Dedifferentiated amniotic fluid mesenchymal stem cell (primary cell): ENCODE measurements around the gene MLXIPL.
"Not testable (repeated sequence)": the region's sequence is repeated elsewhere in the genome, so short reads cannot be mapped to it uniquely, and the experiment has no call there.

Experiments used
- DNase-seq: peaks from one replicate; pipeline ENCODE4 v3.0.0-alpha.2; 2016; ENCODE audit errors: extremely low spot score

Gene MLXIPL

GRCh38 chr7:73646785-73647724, 22.7 kb upstream of the MLXIPL start:
- no peak for DNase-seq

GRCh38 chr7:73645643-73646174, 21.4 kb upstream of the MLXIPL start:
- no peak for DNase-seq

DNA sequence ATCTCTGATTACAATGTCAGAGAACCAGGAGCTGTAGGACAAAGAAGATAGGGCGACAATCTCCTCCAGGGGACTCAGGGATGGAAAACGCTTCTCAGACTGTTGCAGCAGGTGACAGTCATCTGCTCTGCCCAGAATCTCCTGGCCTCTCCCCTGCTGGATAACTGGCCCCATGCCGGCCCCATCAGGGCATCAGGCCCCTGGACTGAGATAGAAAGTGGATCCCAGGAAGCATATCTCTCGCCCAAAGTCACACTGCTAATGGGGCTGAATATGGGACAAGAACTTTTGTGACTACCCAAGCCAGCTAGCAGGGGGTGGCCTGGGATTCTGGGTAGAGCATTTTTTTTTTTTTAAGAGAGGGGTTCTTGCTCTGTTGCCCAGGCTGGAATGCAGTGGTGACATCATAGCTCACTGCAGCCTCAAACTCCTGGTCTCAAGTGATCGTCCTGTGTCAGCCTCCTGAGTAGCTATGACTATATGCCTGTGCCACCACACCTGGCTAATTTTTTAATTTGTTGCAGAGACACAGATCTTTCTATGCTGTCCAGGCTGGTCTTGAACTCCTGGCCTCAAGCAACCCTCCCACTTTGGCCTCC, 20.5 kb upstream of the MLXIPL start:
- DNase-seq, result no peak

DNA sequence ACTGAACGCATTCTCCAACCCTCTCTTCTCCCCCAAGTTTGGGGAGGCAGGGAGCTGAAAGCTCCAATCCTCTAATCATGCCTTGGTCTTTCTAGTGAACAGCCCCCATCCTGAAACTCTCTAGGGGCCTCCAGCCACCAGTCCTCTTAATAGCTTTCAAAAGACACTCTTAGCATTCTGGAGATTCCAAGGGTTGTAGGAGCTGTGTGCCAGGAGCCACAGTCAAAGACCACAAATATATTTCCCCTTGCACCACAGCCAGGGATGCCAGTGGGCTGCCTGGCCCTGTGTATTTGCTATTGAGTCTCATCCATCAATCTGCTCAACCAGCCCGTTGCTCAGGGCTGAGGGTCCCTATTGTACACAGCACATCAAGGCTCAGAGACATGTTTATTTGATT, 18.5 kb upstream of the MLXIPL start:
- DNase-seq, result no peak

GRCh38 chr7:73638911-73639310, 14.6 kb upstream of the MLXIPL start:
- DNase-seq, result no peak

GRCh38 chr7:73635428-73636200, 11.3 kb upstream of the MLXIPL start:
- DNase-seq, result no peak

GRCh38 chr7:73633844-73634243, 9.5 kb upstream of the MLXIPL start:
- DNase-seq, result no peak

GRCh38 chr7:73633323-73633722, 9.0 kb upstream of the MLXIPL start:
- no peak for DNase-seq

DNA sequence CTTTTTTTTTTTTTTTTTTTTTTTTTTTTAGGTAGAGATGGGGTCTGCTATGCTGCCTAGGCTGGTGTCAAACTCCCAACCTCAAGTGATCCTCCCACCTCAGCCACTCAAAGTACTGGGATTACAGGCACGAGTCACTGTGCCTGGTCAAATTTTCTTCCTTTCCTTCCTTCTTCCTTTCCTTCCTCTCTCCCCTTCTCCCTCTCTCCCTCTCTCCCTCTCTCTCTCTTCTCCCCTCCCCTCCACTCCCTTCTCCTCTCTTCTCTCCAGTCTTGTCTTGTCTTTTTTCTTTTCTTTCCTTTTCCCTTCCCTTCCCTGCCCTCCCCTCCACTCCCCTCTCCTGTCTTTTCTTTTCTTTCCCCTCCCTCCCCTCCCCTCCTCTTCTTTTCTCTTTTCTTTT, 7.2 kb upstream of the MLXIPL start:
- no peak for DNase-seq

DNA sequence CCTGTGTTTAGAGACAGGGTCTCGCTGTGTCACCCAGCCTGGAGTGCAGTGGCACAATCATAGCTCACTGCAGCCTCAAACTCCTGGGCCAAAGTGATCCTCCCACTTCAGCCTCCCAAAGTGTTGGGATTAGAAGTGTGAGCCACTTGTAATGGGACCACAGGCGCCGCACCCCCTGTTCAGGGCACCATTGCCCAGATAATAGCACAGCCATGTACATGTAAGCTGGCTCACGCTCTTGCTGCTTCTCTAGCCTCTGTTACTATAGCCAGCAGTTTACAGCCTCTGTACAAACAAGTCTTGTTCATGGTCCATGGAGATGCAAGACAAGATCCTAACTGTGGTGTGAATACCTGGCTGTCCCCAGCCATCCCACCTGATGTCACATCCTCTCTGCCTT, 4.2 kb upstream of the MLXIPL start:
- DNase-seq, result no peak

DNA sequence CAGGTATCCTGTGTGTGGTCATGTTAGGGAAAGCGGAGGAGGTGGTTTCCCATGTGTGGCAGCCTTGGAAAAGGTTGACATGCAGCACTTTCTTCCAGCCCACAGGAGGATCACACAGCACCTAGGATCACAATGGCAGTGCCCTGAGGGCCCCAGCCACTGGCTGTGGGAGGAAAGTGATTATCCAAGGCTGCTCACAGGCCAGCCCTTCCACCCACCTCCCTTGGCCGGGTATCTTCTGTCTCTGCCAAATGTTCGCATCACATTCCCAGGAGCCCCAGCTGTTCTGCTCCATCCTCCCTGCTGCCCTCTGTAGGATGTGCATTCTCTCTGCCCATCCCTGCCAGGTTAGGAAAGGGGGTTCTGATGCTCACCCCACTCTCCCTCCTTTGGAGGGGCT, 2.5 kb upstream of the MLXIPL start:
- no peak for DNase-seq

GRCh38 chr7:73625276-73625675, 954 bp upstream of the MLXIPL start:
- no peak for DNase-seq

DNA sequence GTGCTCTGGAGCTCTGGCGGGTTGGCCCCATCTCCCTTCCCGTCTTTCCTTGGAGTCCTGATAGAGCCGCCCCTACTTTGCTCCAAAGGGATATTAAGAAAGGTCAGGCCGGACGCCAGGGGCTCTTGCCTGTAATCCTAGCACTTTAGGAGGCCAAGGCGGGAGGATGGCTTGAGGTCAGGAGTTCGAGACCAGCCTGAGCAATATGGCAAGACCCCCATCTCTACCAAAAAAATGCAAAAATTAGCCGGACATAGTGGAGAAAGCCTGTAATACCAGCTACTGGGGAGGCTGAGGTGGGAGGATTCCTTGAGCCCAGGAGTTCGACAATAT, 313 bp upstream of the MLXIPL start:
- no peak for DNase-seq

GRCh38 chr7:73622909-73623797, 1.2 kb downstream of the MLXIPL start:
- DNase-seq, result no peak

- DNase-seq, result no peak
Observed at GRCh38 chr7:73622527-73622908, 1.8 kb downstream of the MLXIPL start.

GRCh38 chr7:73621168-73622063, 2.9 kb downstream of the MLXIPL start:
- DNase-seq, result no peak

DNA sequence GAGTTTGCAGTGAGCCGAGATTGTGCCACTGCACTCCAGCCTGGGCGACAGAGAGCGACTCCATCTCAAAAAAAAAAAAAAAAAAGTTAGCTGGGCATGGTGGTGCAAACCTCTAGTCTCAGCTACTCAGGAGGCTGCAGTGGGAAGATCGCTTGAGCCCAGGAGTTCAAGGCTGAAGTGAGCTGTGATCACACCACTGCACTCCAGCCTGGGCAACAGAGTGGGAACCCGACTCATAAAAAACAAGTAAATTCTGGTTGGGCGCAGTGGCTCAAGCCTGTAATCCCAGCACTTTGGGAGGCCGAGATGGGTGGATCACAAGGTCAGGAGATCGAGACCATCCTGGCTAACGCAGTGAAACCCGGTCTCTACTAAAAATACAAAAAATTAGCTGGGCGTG, 4.9 kb downstream of the MLXIPL start:
- not testable (repeated sequence) for DNase-seq

DNA sequence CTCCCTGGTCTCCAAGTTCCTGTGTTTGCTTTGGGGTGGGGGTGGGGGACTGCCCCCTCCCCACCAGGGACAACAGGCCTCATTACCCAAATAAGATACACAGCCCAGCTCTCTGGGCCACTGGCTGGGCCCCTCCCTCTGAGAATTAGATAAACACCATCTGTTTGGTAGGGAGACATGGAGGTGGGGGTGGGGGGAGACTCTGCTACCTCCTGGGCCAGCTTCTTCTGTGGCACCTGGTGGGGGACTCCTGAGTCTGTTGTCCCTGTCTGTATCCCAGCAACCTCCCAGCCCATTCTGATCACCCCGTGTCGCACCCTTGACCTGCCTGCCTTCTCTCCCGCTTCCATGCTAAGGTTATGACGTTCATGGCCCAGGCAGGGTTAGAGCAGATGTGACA, 5.8 kb downstream of the MLXIPL start:
- DNase-seq, result no peak

GRCh38 chr7:73617520-73617919, 6.8 kb downstream of the MLXIPL start:
- not testable (repeated sequence) for DNase-seq

DNA sequence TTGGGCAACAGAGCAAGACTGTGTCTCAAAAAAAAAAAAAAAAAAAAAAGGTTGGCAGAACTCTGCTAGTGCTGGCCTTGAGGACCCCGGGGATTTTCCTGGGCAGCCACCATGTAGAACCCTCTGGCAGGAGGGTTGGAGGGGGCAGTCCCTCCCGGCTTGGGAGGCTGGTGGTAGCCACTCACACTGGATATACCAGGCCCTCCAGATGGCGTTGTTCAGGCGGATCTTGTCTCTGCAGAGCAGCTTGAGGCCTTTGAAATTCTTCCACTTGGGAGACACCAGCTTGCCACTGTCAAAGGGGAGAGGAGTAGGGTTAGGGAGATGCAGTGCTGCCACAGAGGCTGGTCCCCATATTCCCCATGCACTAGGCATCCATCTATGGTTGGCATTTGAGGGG, 8.4 kb downstream of the MLXIPL start:
- no peak for DNase-seq
